Prostate gland (tissue), 2 donors: ENCODE data around the gene EDARADD. TPM values are rescaled to one million over a fixed set of nuclear protein-coding genes. Genes with fewer than 3 reads are reported as not detected.
A peak's percentile ranks its signal among the peaks of the same experiment; 100 is the strongest.

ENCODE experiments used
- DNase-seq: peaks from one replicate; pipeline ENCODE4 v3.0.0-alpha.2; 2019; ENCODE audit warnings: low spot score
- H3K27ac ChIP-seq, 2 donors: fragments of 200-600 bp; sonication (generic); 2 replicates each; pipeline ENCODE4 v1.5.1; 2017 to 2019
- H3K27me3 ChIP-seq: fragments of 200-600 bp; sonication (generic); replicated peaks from 2 replicates; pipeline ENCODE4 v1.5.1; 2019; ENCODE audit not compliant: insufficient read depth
- H3K36me3 ChIP-seq, 2 donors: fragments of 200-600 bp; sonication (generic); 1 replicate in 1 of 2; 2 replicates in 1 of 2; pipeline versions ENCODE4 v1.5.1 to v1.8.1; 2017 to 2019
- H3K4me1 ChIP-seq: fragments of 200-600 bp; sonication (generic); replicated peaks from 2 replicates; pipeline ENCODE4 v1.5.1; 2019
- H3K4me3 ChIP-seq, 2 donors: fragments of 200-600 bp; sonication (generic); 2 replicates each; pipeline ENCODE4 v1.5.1; 2017 to 2019
- H3K9me3 ChIP-seq: fragments of 200-600 bp; sonication (generic); 2 replicates; pipeline ENCODE4 v1.5.1; 2017
- POLR2A ChIP-seq: fragments of 450-650 bp; IDR thresholded peaks from one replicate; pipeline ENCODE4 v1.6.1; 2016; ENCODE audit warnings: antibody characterized with exemption, mild to moderate bottlenecking
- POLR2AphosphoS5 ChIP-seq: sonication (generic); formaldehyde crosslinking; IDR thresholded peaks from one replicate; pipeline ENCODE4 v1.6.1; 2017; ENCODE audit warnings: antibody characterized with exemption
- WGBS: methylation state at CpG from one replicate; pipeline ENCODE4 v1.1.5; 2018; 5-methylcytosine and 5-hydroxymethylcytosine counted together
- intact Hi-C: fragments of 100-400 bp; cut with DNase I; formaldehyde crosslinking; loops from one replicate; pipeline ENCODE4 v1.14.2; 2022
- total RNA-seq, 2 donors: library from RNA; depleted of rRNA; stranded (reverse); fragments of >200 nt; gene quantifications; one replicate each; pipeline ENCODE4 v1.1.0, GENCODE V29; 2016
- TF ChIP-seq, protein P1 (sequence below), 4 experiments: fragments of 200-600 bp in 2 of 4; fragments of 450-650 bp in 2 of 4; sonication (generic) in 2 of 4; IDR thresholded peaks; 1 replicate in 3 of 4; 2 replicates in 1 of 4; pipeline ENCODE4 v1.5.1; 2016 to 2019; ENCODE audit warnings: antibody characterized with exemption in 4 of 4, mild to moderate bottlenecking in 2 of 4, moderate library complexity in 2 of 4

The EDARADD gene
- total RNA-seq, 2 donors from 2014 or later = 4.9 to 12.8 TPM

GRCh38 chr1:236520445-236521005 is 126.4 kb downstream of the EDARADD start:
- Histone ChIP-seq H3K36me3 (no peaks in the 10 kb centered on the region), H3K27me3 (no peaks in the 10 kb centered on the region), H3K27ac (peak overlapping the region in 1 of 2 donors; percentile 35), H3K9me3 (no peaks in the 10 kb centered on the region), H3K4me1 (peaks cover 2% of the 10 kb centered on the region), H3K4me3 (no peak overlapping the region)
- intact Hi-C loops = no loop called here
- 60% methylated on average over 4 of the region's 4 CpGs for WGBS
- DNase-seq = no peak
- no peak for TF ChIP-seq POLR2A
- TF ChIP-seq POLR2AphosphoS5 = no peak
- TF ChIP-seq, protein P1, sequence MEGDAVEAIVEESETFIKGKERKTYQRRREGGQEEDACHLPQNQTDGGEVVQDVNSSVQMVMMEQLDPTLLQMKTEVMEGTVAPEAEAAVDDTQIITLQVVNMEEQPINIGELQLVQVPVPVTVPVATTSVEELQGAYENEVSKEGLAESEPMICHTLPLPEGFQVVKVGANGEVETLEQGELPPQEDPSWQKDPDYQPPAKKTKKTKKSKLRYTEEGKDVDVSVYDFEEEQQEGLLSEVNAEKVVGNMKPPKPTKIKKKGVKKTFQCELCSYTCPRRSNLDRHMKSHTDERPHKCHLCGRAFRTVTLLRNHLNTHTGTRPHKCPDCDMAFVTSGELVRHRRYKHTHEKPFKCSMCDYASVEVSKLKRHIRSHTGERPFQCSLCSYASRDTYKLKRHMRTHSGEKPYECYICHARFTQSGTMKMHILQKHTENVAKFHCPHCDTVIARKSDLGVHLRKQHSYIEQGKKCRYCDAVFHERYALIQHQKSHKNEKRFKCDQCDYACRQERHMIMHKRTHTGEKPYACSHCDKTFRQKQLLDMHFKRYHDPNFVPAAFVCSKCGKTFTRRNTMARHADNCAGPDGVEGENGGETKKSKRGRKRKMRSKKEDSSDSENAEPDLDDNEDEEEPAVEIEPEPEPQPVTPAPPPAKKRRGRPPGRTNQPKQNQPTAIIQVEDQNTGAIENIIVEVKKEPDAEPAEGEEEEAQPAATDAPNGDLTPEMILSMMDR (IDR thresholded peaks at IDR 0.05) = no peak

DNA sequence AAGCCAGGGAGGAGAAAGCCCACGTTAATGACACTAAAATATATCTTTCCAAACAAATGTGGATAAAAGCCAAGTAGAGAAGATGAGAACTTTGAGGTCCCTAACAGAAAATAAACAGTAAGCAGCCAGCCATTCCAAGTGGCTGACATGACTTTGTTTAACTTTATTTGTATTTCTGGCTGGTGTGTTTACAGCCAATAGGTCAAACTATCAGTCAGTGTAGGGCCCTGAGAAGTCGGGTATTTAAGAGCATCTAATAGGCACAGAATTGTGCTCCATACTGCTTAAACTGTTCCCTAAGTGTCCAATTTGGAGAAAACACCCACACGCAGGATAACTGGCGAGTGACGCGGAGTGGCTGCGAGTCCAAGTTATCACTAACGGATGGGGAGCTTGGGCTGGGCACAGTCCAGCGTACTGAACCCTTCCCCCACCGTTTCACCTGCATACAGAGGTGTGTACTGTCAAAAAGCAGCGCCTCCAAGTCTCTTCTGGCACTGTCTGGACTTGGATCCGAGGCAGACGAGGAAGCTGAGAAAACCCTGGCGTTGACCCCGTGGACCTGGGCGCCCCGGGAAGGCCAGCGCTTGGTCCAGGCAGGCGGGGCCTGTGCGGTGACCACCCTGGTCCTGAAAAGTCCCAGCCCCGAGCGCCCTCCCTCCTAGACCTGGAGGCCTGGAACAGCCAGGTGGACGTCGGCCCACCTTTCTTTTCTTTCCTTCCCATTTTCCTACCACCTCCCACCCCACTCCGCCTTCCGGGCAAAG is 129.0 kb downstream of the EDARADD start:
- intact Hi-C loops = no loop called here
- DNase-seq = peak; percentile 58
- no peaks in the 10 kb centered on the region for H3K9me3 ChIP-seq
- H3K4me1 ChIP-seq = no peaks in the 10 kb centered on the region
- no peaks in the 10 kb centered on the region for H3K36me3 ChIP-seq
- peak overlapping the region; percentile 82 to 95 for H3K4me3 ChIP-seq
- H3K27me3 ChIP-seq = no peaks in the 10 kb centered on the region
- peak overlapping the region; percentile 85 to 87 for H3K27ac ChIP-seq
- TF ChIP-seq POLR2A (no peak), POLR2AphosphoS5 (no peak)
- TF ChIP-seq, protein P1 (IDR thresholded peaks at IDR 0.05) = no peak
- 12% methylated on average over 26 of the region's 26 CpGs for WGBS

DNA sequence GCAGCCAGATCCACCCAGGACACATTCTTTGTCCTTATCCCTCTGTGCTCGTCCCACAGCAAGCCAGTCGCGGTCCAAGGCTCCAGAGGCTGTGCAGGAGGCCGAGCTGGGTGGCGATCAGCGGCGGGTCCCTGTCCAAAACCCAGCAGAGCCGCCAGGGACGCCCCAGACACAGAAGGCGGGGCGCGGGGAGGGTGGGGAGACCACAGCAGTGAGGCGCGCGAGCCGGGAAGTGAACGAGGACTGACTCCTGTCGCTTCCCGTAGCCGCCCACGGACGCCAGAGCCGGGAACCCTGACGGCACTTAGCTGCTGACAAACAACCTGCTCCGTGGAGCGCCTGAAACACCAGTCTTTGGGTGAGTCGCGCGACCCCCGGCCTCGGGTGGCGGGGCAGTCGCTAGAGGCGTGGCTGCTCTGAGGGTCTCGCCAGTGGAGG is 129.6 kb downstream of the EDARADD start, which contains the start of gene LGALS8:
Gene LGALS8, plus strand, starts transcription at position 279 of the 438 bp plus-strand sequence. CDS start 2,089 bp downstream, outside the sequence.
- Histone ChIP-seq H3K4me3 (peak within 1 kb of the TSS; percentile 82 to 95), H3K36me3 (no peaks in the 10 kb centered on the region), H3K4me1 (no peaks in the 10 kb centered on the region), H3K9me3 (no peaks in the 10 kb centered on the region), H3K27ac (peak within 1 kb of the TSS; percentile 85 to 87), H3K27me3 (no peaks in the 10 kb centered on the region)
- WGBS = 0% methylated on average over 32 of the region's 35 CpGs
- TF ChIP-seq POLR2A (peak; percentile 41), POLR2AphosphoS5 (peak; percentile 75)
- TF ChIP-seq, protein P1 (IDR thresholded peaks at IDR 0.05) = peak in 1 of 4 experiments; percentile 5
- peak; percentile 87 for DNase-seq
- intact Hi-C loops = no loop called here

GRCh38 chr1:236524142-236524894 is 130.2 kb downstream of the EDARADD start:
- H3K27ac ChIP-seq = peak overlapping the region; percentile 85 to 87
- H3K4me1 ChIP-seq = no peaks in the 10 kb centered on the region
- H3K4me3 ChIP-seq = peak overlapping the region; percentile 82 to 95
- DNase-seq = peak; percentile 70
- under 1% methylated on average over 30 of the region's 32 CpGs for WGBS
- H3K9me3 ChIP-seq = no peaks in the 10 kb centered on the region
- no peaks in the 10 kb centered on the region for H3K36me3 ChIP-seq
- TF ChIP-seq, protein P1 (IDR thresholded peaks at IDR 0.05) = peak in 1 of 4 experiments; percentile 4
- TF ChIP-seq POLR2AphosphoS5 (peak; percentile 82), POLR2A (peak; percentile 56)
- no peaks in the 10 kb centered on the region for H3K27me3 ChIP-seq
- intact Hi-C loops = no loop called here
